GM19395 (cell line): ENCODE data around the gene KLHL36.
"Not testable (repeated sequence)": the region's sequence is repeated elsewhere in the genome, so short reads cannot be mapped to it uniquely, and the experiment has no call there.

ENCODE experiments used
- ATAC-seq: cut with Tn5 transposase; IDR thresholded peaks from one replicate; pipeline ENCODE4 v1.9.1; 2021; ENCODE audit warnings: mild to moderate bottlenecking, moderate library complexity; ENCODE audit not compliant: unreplicated experiment

The KLHL36 gene

GRCh38 chr16:84667600-84668309 is 19.4 kb downstream of the KLHL36 start:
- ATAC-seq: no peak

- ATAC-seq: no peak
These were observed 21.8 kb downstream of the KLHL36 start for GRCh38 chr16:84670063-84670462.

DNA sequence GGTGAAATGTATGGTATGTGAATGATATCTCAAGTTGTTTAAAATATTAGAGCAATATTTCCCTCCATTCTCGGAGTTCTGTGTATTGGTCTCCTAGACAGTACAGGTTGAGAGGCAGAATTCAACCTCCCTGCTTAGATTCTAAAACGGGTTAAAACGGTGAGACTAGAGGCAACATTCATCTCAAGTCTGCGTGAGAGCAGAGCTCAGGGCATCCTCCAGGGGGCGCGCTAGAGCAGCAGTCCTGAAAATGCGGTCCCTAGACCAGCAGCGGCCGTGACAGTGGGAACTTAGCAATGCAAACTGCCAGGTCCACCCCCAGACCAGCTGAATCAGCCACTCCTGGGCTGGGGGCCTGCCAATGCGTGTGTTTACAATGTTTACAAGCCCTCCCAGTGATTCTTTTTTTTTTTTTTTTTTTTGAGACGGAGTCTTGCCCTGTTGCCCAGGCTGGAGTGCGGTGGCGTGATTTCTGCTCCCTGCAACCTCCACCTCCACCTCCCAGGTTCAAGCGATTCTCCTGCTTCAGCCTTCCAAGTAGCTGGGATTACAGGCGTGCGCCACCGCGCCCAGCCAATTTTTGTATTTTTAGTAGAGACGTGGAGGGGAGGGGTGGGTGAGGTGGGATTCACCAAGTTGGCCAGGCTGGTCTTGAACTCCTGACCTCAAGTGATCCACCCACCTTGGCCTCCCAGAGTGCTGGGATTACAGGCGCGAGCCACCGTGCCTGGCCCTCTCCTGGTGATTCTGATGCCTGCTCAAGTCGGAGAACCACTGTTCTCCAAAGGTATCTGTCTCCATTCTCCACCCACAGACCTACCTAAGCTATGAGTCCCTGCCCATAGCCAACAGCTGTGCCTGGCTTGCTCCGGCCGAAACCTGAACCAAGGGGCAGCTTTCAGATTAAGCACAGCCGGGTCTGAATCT is 24.2 kb downstream of the KLHL36 start:
- peak; percentile 68 for ATAC-seq

- ATAC-seq: no peak
These were observed 24.9 kb downstream of the KLHL36 start for GRCh38 chr16:84673203-84673535.

DNA sequence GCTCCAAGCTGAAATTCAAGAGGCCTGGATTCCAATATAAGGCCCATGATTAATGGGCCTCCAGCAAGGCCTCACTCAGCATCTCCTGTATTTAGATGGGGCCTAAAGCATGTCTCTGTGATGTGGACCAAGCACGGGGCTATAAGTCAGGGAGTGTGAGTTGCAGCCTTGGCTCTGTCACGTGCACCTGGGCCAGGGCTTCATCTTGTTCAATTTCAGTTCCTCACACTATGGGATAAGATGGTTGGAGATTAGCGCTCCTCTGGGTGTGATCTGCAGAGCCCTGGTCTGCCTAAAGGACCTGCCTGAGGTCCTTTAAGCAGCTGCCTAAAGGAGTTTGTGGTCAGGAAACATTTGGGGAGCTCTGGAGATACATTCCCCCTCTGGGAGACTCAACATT is 25.2 kb downstream of the KLHL36 start:
- ATAC-seq: no peak

DNA sequence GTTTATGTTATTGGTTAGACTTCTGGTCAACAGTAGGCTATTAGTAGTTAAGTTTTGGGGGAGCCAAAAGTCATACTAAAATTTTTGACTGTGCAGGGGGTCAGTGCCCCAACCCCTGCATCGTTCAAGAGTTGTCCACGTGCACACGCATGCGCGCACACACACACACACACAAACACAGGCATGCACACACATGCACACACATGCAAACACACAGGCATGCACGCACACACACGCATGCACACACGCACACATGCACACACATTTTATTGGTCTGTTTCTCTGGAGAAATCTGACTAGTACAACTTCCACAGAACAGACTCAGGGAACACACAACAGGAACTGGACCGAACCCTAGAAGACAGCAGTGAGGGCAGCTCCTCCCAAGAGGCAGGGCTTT is 27.1 kb downstream of the KLHL36 start:
- no peak for ATAC-seq

GRCh38 chr16:84675884-84676283 is 27.6 kb downstream of the KLHL36 start:
- ATAC-seq: no peak

DNA sequence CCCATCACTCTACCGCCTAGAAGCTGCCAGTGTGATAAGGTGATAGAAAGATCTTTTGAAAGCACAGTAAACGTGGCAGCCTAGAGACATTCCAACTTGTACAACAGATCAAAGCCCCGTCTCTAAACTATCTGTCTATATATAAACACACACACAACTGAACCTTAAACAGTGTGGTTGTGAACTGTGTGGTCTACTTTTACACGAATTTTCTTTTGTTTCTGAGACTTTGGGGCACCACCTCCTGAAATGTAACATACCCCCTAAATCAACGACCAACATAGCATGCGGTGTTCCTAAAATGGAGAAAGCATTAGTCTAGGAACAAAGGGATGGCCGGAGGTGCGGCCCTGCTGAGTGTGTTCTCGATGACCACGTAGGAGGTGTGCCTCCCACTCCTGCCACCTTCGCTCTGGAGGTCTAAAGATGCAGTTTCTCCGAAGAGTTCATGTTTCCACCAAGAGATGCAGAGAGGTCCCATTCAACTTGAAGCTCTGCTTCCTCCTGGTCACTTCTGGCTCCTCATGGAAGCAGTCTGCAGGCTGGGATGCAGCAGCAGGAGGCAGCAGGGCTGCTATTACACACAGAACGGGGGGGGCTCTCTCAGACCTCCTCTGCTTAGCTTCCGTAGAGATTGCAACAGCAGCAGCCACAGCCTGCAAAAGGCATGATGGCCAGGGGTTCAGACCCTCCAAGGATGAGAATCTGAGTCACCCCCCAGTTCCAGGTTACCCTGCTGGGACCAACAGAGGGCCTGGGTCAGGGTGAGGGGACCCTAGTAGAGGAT is 28.9 kb downstream of the KLHL36 start:
- no peak for ATAC-seq

DNA sequence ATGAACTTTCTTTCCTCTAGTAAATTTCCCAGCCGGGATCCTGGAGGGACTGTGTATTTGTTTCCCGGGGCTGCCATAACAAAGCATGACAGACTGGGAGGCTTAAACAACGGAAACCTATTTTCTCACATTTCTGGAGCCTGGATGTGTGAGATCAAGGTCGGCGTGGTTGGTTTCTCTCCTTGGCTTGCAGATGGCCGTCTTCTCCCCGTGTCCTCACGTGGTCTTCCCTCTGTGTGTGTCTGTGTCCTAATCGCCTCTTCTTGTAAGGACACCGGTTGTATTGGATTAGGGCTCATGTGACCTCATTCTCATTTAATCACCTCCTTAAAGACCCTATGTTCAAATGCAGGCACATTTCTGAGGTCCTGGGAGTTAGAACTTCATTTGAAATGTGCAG is 29.5 kb downstream of the KLHL36 start:
- no peak for ATAC-seq

GRCh38 chr16:84678541-84678940 is 30.2 kb downstream of the KLHL36 start:
- no peak for ATAC-seq

DNA sequence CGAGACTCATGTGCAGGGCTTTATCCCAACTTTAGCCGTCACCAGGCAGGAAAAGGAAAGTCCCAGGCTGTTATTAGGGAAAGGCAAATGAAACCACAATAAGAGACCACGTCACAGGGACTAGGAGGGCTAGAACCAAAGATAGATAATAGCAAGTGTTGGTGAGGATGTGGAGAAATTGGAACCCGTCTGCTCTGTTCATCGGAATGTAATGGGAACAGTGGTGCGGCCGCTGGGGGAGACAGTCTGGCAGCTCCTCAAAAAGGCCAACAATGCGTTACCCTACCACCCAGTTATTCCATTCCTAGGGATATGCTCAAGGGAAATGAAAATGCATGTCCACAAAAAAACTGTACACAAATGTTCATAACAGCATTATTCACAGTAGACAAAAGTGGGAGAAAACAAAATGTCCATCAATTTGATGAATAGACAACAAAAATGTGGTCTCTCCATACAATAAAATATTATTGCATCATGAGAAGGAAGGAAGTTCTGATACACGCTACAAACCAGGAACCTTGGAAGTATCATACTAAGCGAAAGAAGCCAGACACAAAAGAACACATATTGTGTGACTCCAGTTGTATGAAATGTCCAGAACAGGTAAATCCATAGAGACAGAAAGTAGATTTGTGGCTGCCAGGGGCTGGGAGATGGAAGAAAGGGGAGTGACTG is 32.0 kb downstream of the KLHL36 start:
- no peak for ATAC-seq

DNA sequence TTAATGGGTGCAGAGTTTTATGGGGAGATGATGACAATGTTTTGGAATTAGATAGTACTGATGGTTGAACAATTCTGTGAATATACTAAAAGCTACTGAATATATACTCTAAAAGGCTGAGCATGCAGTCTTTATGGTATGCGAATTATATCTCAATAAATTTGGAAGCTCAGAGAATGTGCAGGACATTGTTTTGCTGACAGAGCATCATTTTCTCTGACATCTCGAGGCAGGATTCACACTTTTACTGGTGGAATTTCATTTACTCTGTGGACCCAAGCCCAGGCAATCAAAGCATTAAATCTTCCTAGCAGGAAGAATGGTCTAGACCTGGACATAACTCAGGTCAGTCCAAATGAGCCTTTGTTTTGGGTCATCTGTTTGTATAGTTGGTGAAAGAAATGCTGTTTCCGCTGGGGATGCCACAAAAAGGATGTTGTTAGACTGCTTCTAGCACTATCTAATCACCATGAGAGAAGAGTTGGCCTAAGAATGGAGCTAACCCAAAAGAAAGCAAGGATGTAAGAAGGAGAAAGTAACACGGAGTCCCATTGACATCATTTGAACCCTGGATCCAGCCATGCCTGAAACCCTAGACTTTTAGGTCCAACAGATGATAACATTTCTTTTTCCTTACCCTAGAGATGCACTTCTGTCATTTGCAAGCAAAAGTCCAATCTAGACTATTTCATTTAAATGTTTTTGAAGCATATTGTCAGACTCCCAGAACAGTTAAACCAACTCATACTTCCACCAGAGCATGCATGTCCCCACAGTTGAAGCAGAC is 32.7 kb downstream of the KLHL36 start:
- no peak for ATAC-seq

- ATAC-seq: no peak
These were observed 35.6 kb downstream of the KLHL36 start for GRCh38 chr16:84683691-84684591.

- no peak for ATAC-seq
These were observed 36.3 kb downstream of the KLHL36 start for GRCh38 chr16:84684592-84684965.

GRCh38 chr16:84685210-84685609 is 36.9 kb downstream of the KLHL36 start:
- no peak for ATAC-seq

- ATAC-seq: no peak
These were observed 38.5 kb downstream of the KLHL36 start for GRCh38 chr16:84686707-84687298.

DNA sequence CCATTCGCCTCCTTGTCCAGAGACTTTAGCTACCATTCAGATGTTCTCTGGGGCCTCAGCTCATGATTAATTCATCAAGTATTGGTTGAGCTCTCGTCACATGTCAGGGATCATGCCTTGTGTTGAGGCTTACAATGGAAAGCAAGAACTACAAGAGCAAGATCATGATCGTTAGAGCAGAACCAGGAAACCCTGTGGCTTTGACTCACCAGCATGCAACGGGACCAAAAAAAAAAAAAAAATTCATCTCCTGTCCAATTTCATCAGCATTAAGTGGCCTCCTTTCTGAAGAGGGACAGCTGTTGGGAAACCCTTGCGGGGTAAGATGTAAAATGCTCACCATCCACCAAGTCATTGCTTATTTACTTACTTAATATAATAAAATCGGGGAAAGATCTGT is 39.4 kb downstream of the KLHL36 start:
- peak; percentile 80 for ATAC-seq

GRCh38 chr16:84688163-84688562 is 39.9 kb downstream of the KLHL36 start:
- ATAC-seq: not testable (repeated sequence)

DNA sequence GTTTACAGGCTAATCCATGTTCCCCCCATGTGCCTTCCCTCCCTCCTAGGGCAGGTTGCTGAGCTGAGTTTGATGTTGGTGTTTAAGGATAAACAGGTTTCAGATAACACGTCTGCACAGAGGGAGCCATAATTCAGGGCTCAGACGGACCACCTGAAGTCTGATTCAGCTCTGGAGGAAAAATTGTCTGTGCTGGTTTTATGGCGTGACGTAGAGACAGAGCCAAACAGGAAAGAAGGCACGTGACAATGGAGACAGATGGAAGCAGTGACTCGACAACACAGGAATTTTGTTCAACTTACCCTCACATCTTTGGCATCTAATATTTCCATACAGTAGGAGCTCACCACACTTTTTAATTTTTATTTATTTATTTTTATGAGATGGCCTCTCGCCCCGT is 40.8 kb downstream of the KLHL36 start:
- ATAC-seq: no peak
